Esophagus squamous epithelium (tissue), 4 donors: ENCODE data around the gene ZNF428.

Experiments
- CTCF ChIP-seq, 6 experiments: fragments of 450-650 bp in 4 of 6; fragments of 200-600 bp in 2 of 6; sonication (generic) in 2 of 6; IDR thresholded peaks; one replicate each; pipeline ENCODE4 v1.5.1; 2016 to 2019; ENCODE audit warnings: antibody characterized with exemption in 6 of 6, mild to moderate bottlenecking in 4 of 6, moderate library complexity in 4 of 6
- POLR2A ChIP-seq, 4 donors: fragments of 450-650 bp; IDR thresholded peaks; one replicate each; pipeline ENCODE4 v1.6.1; 2017; ENCODE audit warnings: antibody characterized with exemption in 4 of 4, mild to moderate bottlenecking in 4 of 4, moderate library complexity in 3 of 4

GRCh38 chr19:43606569-43607229 lies 12.7 kb downstream of the ZNF428 start:
- TF ChIP-seq CTCF (IDR thresholded peaks at IDR 0.05): no peak
- TF ChIP-seq POLR2A (IDR thresholded peaks at IDR 0.05): no peak
